ENCODE data around the gene NOL3.
"Not testable (repeated sequence)": the region's sequence is repeated elsewhere in the genome, so short reads cannot be mapped to it uniquely, and the experiment has no call there.

NOL3 gene

DNA sequence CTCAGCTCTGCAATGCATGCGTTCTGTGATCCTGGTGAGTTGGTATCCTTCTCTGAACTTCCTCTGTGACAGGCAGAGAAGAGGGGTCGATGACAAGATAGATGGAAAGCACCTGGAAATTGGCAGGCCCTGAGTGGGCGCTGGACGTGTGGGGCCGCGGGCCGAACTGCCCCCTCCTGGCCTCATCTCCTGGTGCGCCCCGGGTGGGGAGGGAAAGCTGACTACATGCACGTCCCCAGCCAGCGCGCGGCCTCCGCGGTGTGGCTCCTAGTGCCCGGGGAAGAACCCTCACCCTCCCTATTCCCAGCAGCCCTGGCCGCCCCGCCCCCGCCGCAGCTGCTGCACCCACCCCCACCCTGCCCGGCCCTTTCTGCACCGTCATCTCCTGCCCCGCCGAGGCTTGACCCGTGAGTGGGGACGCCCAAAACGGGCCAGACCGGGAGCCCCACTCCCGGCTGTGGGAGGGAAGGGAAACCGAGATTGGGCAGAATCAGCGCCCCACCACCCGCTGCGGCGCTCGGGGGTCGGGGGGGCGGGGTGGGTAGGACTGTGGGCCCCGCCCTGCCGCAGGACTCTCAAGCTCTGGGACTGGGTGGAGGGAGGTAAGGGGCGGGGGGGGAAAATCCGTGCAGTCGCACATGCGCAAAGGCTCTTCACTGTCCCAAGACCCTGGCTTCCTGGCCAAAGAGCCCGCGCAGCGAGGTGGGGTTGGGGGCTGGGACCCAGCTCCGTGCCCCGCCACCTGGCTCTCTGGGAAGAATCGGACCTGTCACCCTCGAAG, at the start of gene NOL3:
TSS of gene NOL3 (plus strand) at position 371 of the 781 bp plus-strand sequence.
- DNase-seq = no peak

DNA sequence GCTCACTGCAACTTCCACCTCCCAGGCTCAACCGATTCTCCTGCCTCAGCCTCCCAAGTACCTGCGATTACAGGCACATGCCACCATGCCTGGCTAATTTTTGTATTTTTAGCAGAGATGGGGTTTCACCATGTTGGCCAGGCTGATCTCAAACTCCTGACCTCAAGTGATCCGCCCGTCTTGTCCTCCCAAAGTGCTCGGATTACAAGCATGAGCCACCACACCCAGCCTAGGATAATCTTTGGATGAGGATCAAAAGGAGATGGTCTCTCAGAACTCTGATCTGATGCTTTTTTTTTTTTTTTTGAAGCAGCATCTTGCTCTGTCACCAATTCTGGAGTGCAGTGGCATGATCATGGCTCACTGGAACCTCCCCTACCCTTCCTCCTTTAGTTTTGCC, 47.5 kb upstream of the NOL3 start:
- not testable (repeated sequence) for DNase-seq

DNA sequence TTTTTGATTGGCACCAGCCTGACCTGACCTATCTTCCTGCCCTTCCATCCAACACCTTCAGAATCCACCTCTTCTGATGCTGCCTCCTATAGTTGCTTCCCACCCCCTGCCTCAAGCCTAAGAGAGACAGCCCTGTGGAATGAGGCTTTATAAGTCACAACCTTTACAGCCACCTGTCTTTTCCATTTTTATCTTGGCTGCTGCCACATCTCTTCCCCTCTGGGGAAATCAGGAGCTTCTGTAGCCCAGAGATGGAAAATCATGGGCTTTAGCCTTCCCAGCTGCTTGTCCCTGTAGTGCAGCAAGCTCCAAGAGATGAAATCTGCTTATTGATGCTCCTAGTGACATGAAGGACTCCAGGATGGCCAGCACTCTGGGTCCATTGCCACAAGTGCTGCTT, 41.9 kb upstream of the NOL3 start:
- no peak for DNase-seq

DNA sequence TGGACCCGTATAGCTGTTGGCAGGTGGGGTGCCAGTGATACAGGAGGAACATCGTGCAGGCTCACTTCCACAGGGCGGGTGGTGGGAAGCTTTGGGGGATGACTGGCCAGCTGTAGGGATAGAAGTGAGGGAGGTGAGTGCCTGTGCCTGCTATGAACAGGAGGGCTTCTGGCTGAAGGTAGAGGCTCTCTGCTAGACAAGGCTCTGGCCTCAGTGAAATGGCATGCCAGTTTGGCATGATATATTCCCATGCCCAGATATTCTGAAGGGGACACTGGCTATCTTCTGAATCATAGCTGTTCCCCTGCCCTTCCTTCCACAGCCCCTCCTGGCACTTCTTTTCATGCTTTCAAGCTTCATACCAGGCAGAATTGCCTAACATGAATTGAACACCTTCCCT, 41.5 kb upstream of the NOL3 start:
- no peak for DNase-seq

DNA sequence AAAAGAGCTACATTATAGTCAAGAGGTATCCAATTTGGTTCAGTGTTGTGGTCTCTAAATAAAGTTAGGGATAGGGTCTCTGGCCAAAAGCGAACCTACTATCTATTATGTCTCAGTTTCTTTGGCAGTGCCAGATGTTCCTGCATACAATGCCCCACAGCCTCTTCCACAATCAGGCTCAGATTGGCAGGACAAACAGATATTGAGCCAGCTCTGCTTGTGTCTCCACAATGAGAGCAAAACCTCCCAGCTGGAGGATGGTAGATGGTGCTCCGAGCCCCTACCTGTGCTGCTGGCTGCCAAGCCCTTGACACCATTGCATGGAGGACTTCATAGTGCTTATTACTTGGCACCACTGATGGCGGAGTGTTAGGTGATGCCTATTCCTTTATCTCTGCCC, 40.9 kb upstream of the NOL3 start:
- no peak for DNase-seq

DNA sequence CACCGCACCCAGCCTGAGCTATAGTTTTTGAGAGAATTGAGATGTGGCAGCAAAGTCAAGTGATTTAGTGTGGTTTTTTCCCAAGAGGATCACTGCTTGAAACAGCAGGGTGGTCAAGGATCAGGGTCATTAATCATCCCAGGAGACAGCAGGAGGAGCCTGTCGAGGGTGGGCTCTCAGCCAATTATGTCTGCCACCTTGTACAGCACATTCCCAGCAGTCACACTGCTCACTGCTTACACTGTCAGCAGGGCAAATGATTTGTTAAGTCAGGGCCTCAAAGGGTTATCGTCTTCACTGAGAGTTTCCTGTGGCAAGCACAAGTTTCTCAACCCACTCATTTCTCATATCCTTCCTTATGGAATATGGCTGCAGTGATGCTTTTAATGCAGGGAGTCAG, 32.7 kb upstream of the NOL3 start:
- no peak for DNase-seq

DNA sequence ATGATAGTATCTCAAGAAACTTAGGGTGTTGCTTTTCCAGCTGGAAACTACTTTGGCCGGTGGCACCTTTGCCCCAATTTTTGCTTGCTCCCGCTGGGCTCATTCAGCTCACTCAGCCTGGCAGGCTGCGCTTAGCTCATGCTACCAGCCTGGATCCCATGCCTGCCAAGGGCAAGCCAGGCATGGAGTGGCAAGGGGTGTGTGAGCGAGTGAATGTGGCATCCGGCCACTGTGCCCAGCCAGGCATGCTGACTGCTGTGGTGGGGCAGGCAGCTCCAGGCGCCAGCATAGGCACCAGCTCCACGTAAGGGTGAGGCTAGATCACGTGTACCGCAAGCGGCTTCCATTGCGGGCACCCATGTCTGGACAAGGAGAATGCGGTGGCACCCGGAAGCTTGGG, 28.9 kb upstream of the NOL3 start:
- no peak for DNase-seq

DNA sequence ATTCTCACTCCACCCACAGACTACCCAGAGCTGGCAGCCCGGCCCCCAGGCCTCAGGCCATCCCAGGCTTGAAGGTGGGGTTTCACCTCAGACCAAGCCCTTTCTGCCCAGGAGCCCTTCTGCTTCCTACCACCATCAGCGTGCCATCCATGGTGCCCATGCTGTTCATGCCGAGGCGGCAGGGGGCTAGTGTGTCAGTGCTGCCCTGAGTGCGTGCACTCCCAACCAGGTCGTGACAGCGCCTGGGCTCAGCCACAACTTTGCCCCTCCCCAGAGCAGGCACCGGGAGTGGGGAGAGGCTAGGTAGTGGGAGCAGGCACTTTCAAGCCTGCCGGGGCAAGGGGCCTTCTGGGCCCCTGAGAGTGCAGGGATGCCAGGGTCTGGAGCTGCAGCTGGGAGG, 28.0 kb upstream of the NOL3 start:
- DNase-seq = no peak

DNA sequence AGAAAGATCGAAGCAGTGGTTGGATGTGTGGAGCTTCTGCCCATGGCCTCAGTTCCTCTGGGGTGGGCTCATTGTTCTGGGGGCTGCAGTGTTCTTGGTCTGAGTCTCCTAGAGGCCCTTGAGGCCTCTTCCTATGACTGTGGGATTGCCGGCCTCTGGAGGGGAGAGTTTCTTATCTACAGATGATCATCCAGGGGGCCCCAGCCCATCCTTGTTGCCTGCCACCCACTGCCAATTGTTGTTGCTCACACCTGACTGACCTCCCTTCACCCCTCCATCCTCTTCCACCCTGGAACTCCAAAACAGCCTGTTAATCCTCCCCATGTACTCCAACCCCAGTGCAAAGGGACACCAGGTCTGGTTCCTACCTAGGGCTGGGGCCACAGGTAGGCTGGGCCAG, 25.4 kb upstream of the NOL3 start:
- no peak for DNase-seq

DNA sequence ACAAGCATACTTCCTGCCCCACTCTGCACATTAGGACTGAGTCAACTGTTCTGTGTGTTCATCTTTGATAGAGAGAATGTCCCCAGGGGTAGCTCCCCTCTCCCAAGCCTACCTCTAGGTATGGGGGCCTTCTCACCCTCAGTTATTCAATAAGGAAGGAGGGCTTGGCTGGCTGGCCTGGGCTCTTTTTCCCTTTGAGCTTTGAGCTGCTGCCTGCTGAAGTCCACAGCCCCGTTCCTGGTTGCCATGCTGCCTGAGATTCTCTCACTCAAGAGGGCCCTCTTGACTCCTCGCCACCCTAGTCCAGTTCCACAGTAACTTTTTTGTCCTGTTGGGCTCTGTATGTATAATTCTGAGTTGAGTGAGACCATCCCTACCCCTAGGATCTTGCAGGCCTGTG, 24.6 kb upstream of the NOL3 start:
- DNase-seq = no peak

DNA sequence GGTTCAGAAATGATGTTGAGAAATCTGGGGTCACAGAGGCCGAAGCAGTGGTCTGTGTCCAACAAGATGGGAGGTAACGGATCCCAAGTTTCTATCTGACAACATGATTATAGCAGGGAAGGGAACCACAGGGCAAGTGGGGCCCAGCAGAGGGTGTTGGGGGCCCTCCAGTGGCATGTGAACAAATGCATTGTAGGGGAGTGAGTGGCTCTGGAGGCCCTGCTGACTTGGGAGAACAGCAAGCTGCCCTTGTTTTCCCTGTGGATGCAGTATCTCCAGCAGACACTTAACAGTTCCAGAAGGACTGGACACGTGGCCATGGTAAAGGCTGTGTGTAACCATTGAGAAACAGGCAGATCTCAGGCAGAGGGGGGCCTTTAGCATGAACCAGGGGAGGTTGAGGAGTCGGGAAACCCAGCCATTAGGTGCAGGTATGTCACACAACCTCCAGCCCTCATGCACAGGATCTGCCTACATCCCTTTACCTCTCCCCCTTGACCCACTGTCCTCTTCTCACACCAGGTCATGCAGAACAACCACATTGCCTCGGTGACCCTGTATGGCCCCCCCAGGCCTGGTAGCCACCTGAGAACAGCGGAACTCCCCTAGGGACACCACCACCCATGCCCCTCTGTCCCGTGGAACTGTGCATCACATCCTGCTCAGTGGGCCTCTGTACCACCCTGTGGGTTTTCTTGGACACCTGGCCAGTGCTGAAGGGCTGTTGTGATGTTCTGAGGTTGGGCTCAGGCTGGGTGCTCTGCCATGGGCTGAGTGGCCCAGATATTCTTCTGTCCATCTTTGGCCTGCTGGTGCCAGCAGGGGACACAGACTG, 23.6 kb upstream of the NOL3 start:
- DNase-seq = no peak

DNA sequence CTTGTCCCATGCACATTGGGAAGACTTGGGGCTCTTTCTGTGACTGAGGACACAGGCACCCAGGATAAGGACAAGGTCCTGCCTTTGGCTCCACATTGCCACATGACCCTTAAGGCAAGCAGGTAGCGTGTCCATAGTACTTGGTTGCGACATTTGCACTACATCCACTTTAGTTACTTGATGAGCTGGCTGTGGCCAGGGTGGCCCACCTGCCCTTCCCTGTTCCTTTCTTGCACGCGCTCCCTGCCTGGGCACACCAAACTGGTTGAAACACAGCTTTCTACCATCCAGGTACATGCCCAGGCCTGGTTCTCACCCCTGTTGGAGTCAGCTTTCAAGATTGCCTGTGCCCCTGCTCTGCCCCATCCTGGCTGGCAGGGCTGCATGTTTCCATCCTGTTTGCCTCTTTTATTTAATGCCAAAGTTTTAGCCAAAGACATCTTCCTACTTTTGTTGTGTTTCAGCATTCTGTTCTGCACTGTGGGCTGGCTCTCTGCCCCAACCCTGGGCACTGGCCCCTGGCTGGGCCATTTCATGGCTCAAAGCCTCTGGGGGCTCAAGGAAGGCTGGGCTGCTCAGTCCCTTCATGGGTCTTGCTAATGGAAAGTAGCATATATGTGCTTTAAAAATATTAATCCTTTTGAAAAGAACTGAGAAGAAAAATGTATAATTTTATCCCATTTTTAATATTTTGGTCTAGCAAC, 22.7 kb upstream of the NOL3 start:
- DNase-seq = no peak

DNA sequence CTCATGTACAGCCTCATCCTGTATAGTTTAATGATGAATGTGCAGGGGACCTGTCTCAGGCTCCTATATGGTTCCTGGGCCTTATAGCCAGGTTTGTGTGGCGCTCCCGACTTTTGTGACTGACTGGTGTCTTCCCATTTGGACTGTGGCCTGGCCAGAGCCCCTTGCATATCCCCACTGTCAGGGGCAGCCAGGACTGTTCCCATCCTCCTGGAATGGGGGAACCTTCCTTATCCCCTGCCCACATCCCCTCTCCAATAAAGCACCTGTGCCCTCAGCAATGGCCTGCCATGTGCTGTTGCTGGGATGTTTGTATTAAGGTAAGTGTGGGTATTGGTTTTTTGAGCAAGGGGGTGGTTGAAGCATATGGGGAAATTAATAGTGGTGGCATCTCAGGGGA, 22.1 kb upstream of the NOL3 start:
- DNase-seq = no peak

DNA sequence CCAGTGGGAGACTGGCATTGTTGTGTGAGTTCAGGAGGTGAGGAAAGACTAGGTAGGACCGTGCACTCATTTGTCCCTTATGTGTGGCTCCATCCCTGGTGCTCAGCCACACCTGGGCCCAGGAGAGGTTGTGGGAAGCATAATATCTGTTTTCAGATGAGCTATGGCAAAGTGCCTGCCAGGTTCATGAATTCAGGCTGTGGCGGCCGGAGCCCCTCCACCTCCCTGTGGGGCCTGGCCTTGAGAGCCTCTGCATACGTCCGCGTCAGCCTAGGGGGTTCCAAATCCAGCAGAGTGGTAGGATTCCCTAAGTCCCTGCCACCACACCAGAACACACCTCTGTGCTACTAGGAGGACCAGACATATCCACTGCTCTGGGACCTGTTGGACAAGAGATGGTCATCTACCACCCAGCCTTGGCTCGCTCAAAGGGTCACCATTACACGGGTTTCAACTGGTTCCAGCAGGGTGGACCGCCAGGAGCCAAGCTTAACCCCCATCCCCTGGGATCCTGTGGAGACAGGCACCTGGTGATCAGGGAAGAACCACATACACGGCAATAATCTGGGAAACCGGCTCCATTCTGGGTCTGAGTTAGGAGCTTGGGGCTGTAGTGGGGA, 21.6 kb upstream of the NOL3 start:
- DNase-seq = no peak

DNA sequence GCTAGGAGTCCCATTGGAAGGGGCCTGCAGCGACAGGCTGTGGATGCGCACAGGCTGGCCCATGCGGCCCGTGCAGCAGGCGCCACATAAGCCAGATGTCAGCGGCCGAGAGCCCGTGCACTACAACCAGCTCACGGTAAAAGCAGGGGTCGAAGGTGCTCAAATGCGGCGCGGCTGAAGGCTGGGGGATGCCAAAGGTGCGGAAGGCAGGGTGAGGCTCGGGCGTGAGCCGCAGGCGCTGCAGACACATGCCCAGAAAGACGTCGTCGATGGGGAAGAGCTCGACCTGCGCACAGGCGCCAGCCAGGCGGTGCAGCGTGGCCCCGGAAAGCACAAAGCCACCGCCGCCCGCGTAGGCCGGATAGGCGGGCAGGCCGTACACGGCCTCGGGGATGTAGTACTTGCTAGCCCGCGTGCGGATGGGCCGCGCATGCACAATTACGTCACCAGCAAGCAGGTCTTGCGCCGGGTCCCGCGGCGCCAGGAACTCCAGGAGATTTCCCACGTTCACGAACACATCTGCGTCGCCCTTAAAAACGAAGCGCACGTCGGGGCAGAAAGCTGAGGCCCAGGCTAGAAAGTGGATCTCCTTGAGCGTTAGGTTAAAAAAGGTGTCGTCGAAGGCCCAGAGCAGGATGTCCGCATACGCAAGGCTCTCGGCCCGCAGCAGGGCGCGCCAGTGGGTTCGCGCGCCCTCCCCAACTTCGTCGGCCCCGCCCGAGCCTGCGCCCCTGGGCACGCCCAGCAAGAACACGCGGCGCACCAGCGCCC, 20.9 kb upstream of the NOL3 start:
- no peak for DNase-seq

DNA sequence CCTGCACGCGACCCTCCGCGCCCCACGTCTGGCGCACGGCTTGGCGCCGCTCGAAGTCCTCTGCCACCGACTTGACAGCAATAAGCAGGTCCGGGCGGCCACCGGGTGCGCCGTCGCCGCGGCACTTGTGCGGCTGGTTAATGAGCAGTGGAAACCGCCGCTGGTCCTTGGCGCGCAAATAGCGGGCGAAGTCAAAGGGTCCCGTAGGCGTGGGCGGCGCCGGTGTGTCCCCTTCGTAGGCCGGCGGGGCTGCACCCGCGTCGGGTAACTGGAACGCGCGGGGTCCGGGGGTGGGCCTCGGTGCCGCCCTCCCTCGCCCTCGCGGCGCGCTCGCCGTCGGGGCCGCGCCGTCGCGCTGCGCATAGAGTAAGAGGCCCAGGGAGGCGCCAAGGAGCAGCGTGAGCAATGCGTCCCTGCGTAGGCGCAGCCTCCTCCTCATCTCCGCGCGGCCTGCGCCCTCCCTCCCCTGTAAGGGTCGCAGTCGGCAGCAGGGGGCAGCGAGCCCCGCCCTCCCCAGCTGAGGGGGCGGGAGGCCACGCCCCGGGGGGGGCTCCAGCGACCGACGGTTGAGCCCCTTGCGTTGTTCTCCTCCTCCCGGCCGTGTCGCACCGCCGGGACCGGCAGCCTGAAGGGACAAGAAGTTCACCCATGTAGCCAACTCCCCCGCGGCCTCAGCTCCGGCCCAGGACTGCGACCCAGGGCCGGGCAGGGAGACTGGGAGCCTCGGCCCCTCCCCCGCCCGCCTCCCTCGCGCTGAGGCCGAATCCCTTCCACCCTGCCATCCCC, 20.1 kb upstream of the NOL3 start:
- DNase-seq = no peak

DNA sequence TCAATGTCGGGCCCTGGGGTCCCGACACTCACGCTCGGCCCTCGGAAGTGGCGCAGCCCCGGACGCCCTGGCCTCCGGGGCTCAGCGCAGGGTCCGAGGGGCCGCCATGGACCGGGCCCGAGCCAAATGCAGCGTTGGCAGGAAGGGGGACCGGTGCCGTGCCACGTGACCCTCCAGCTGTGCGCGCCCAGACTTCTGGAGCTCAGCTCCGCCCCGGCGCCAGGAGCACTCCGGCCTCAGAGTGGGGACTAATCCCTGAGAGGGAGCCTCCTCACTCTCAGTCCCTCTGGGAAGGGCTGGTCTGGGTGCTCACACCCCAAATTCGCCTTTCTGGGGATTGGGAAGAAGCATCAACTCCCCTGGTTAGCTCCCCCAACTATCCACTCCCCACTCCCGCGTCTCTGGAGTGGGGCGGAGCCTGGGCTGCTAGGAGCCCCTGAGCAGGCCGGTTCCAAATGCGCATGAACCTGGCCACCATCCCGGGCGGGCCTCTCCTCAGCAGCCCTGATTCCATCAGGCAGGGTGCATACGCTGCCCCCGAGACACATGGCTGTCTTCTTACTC, 19.4 kb upstream of the NOL3 start, which contains the start of gene B3GNT9:
TSS of gene B3GNT9 (minus strand) at position 166 of the 564 bp plus-strand sequence. CDS start 513 bp downstream, outside the sequence.
- no peak for DNase-seq

DNA sequence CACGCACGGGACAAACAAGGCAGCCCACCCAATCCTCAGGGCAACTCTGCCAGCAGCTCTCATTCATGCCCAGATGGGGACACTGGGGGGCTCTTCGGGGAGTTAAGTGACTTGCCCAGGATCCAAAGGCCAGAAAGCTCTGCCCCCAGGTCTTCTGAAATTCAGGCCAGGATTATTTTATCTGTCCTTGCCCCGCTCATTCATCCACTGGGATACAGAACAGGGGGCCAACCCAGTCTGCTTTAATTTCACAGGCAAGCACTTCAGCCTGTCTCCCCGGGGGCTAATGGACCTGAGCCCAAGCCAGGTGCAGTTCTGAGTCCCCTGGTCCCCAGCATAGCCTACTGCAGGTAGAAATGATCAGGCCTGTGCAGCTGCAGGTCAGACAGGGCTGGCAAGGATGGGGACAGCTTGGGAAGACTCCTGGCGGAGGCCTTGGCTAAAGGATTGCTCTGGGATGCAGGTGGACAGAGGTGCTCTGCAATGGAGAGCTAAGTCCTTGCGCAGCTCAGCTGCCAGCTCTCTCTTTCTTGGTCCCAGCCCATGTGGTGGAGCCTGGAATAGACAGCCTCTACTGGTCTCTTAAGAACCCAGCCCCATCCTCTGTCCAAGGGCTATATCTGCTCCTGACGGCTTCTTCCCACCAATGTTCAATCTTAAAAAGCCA, 18.8 kb upstream of the NOL3 start:
- DNase-seq = no peak

DNA sequence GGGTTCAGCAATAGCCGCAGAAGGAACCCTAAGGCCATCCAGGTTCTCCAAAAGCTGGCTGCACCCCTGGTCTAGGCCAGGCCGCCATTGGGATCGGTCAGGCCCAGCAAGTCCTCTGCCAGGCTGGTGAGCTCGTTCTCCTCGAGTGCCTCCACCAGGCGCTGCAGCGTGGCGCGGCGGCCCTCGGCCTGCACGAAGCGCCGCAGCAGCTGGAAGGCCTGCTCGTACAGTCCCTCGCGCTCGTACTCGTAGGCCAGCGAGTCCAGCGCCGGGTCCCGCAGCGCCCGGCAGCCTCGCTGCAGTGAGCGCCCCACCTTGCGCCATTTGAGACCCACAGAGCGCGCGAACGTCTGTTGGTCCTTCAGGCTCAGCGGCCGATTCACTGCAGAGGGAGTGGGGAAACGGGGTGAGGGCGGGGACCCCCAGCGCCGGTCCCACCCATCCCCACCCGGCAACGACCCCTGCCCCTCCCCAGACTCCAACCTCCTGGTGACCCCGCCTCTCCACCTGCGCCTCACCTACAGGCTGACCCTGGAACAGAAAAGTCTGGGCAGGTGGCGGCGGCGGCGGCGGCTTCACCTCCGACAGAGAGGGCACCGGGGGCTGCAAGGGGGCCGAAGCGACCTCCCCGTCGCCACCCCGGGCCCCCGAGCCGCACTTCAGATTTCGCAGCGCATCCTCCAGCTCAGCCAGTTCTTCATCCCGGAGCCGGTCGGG, 15.6 kb upstream of the NOL3 start:
- DNase-seq = no peak
